HG03108 (cell line): ENCODE measurements around the gene STAU1.
"Not testable (repeated sequence)": the region's sequence is repeated elsewhere in the genome, so short reads cannot be mapped to it uniquely, and the experiment has no call there.

ENCODE experiments used
- ATAC-seq: cut with Tn5 transposase; IDR thresholded peaks from one replicate; pipeline ENCODE4 v1.9.1; 2021; ENCODE audit warnings: moderate library complexity; ENCODE audit not compliant: unreplicated experiment

The STAU1 gene, protein sequence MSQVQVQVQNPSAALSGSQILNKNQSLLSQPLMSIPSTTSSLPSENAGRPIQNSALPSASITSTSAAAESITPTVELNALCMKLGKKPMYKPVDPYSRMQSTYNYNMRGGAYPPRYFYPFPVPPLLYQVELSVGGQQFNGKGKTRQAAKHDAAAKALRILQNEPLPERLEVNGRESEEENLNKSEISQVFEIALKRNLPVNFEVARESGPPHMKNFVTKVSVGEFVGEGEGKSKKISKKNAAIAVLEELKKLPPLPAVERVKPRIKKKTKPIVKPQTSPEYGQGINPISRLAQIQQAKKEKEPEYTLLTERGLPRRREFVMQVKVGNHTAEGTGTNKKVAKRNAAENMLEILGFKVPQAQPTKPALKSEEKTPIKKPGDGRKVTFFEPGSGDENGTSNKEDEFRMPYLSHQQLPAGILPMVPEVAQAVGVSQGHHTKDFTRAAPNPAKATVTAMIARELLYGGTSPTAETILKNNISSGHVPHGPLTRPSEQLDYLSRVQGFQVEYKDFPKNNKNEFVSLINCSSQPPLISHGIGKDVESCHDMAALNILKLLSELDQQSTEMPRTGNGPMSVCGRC

GRCh38 chr20:49187851-49188641 is at the start of gene STAU1:
TSS of gene STAU1 (minus strand) at chr20:49188334. CDS start at chr20:49166201, 22,133 bp downstream.
- ATAC-seq: peak; percentile 86

DNA sequence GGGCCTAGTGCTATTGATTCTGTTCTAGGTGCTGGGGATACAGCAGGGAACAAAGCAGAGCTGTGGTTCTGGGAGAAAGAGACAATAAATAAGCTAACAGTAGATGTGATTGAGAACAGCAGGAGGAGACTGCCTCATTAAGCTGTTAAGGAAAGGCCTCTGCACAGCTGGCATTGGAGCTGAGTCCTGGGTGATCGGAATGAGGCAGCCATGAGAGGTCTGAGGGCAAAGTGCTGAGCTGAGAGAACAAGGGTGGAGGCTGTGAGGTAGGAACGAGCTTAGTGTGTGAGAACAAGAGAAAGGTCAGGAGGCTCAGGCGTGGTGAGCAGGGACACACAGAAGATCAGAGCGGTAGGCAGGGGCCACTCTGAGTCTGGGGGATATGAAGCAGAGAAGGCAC is 49.4 kb upstream of the STAU1 start:
- ATAC-seq: no peak

- no peak for ATAC-seq
These were observed 48.2 kb upstream of the STAU1 start for GRCh38 chr20:49236301-49236700.

DNA sequence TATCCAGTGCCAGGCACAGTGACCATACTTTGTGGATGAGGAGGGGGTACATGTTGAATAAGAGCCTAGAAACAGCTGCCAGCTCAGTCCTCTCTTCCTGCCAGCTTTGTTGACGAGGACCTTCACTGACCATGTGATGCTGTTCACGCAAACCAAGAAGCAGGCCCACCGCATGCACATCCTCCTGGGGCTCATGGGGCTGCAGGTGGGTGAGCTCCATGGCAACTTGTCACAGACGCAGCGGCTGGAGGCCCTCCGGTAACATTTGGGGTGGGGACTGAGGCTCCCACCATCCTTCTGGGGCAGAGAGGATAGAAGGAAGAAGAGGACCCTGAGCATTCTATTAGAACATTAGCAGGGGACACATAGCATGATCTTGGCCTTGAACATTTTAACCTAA is 46.7 kb upstream of the STAU1 start:
- ATAC-seq: no peak

DNA sequence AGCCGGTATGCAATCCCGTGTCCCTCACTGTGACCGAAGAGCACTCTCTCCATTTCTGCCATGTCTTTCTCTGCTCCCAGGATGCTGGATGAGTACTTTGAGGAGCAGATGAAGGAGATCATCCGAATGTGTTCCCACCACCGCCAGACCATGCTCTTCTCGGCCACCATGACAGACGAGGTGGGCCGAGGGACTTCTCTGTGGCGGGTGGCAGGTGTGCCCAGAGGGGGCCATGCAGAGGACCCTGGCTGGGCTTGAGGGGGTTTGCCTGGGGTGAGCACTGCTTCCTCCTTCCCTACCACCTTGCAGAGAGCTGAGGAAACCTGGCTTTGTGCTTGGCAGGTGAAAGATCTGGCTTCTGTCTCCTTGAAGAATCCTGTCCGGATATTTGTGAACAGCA is 45.1 kb upstream of the STAU1 start:
- ATAC-seq: no peak

DNA sequence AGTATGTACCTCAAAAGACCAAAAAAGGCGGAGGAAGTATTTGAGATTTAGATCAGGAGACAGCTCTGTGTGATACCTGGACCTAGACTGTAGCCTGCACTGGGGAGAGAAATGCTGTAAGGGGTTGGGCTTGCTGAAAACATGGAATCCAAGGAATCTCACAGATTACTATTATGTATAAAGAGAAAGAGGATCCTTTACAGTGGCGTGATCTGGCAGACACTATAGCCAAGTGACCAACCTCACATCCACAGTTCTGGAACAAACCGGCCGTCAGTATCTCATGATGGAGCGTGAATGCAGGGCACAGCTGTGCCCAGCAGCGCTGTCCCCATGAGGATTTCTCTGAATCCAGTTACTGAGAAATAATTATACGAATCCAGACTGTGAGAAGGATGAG is 43.3 kb upstream of the STAU1 start:
- ATAC-seq: no peak

- no peak for ATAC-seq
These were observed 42.5 kb upstream of the STAU1 start for GRCh38 chr20:49230561-49231133.

- ATAC-seq: no peak
These were observed 41.9 kb upstream of the STAU1 start for GRCh38 chr20:49230021-49230420.

GRCh38 chr20:49229381-49229780 is 41.2 kb upstream of the STAU1 start:
- no peak for ATAC-seq

DNA sequence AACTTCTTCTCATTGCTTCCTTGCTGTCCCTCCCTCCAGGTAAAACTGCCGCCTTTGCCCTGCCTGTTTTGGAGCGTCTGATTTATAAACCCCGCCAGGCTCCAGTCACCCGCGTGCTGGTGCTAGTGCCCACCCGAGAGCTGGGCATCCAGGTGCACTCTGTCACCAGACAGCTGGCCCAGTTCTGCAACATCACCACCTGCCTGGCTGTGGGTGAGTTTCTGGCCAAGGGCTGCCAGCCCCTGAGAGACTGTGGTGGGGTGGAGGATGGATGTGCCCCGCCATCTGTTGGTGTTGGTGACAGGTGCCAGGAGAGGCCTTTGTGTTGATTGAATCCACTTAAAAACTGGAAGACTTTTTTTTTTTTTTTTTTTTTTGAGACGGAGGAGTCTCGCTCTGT is 40.5 kb upstream of the STAU1 start:
- no peak for ATAC-seq

DNA sequence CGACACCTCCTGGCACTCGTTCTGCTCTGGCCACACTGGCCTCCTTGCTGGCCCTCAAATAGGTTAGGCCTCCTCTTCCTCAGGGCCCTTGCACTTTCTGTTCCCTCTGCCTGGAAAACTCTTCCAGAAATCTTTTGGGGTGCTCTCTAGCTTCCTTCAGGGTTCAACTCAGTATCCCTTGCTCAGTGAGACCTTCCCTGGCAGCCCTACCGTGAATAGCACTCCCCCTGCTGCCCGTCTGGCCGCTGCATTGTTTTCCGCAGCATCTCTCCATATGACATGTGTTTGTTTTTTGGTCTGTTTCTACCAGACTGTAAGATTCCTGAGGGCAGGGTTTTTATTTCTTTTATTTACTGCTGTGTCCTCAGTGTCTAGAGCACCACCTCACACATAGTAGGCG is 37.8 kb upstream of the STAU1 start:
- no peak for ATAC-seq

GRCh38 chr20:49219924-49220831 is 32.0 kb upstream of the STAU1 start:
- ATAC-seq: no peak

DNA sequence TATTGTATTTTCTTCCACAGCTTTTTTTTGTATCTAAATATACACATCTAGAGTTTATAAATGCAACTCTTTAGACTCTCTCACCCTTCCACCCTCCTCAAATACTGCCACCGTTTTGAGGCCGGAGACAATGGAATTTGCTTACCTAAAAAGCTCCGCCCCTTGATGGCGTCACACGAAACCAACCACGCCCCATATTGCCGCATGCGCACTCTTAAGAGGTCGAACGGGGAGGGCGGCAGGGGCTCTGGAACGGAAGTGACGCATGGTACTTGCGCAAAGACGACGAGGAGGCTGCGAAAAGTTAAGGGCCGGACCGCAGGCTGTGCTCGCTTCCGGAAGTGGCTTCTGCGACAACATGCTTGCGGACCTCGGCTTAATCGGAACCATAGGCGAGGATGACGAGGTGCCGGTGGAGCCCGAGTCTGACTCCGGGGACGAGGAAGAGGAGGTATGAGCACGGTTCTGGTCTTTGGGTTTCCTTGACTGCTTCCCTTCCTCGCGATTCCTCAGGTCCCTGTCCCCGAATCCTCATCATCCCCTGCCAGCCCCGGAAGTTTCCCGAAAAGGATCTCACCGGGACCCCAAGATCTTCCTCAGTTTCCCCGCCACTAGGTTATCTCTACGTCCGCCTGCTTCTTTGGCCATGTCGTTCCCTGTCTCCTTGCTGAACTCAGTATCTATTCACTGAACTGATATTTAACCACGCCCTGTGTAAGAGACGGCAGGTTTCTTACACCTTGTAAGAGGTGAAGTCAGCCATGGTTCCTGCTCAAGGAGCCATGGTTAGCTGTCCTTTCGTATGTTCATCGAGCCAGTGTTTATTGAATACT is 31.2 kb upstream of the STAU1 start, which contains the start of gene DDX27:
Gene DDX27 (plus strand): TSS at position 326 of the 833 bp plus-strand sequence. CDS start 33 bp downstream, at position 359.
- ATAC-seq: peak; percentile 86

DNA sequence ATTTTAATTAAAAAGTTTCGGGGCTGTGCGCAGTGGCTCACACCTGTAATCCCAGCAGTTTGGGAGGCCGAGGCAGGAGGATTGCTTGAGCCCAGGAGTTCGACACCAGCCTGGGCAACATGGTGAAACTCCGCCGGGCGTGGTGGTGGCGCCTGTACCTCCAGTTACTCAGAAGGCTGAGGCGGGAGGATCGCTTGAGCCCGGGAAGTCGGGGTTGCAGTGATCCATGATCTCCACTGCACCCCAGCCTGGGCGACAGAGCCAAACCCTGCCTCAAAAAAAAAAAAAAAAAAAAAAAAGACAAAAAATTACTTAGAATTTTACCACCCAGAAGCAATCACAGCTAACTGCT is 30.6 kb upstream of the STAU1 start:
- ATAC-seq: not testable (repeated sequence)

DNA sequence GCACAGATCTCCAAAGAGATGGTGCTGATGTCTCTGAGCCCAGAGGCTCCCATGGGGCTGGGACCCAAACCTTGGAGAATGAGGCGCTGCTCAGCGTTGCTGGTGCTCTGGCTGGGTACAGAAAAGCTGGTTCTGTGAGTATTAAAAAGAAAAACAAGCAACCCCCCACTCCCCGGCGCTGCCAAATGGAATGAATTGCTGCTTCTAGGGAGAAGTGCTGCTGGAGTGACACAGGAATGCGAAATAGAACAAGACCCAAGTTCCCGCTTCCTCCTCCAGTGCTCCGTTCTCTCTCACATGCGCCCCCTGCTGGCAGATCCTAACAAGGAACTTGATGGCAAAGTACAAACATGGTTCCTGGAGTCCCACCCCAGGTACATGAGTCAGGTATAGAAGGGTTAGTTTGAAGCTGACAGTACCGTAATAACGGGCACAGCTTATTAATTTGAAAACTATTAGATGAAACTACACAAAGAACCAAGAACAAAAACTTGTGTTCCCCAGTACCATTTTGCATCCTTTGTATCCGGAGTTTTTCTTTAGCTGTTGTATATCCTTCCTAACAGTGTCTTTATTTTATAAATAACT is 29.0 kb upstream of the STAU1 start:
- no peak for ATAC-seq

DNA sequence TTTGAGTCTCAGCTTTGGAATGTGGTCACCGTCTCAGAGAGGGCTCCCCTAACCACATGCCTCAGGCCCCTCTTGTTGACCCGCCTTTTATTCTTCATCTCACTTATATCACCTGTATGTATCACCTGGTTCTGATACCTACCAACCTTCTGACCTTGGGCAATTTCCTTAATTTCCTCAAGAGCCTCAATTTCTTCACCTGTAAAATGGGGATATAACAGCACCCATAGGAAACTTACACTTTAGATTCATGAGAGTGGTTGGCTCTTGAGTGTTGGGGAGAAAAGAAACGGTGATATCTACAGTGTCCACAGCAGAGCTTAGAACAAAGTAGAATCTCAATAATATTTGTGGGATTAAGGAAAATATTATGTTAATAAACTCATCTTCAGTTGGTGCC is 27.1 kb upstream of the STAU1 start:
- no peak for ATAC-seq

DNA sequence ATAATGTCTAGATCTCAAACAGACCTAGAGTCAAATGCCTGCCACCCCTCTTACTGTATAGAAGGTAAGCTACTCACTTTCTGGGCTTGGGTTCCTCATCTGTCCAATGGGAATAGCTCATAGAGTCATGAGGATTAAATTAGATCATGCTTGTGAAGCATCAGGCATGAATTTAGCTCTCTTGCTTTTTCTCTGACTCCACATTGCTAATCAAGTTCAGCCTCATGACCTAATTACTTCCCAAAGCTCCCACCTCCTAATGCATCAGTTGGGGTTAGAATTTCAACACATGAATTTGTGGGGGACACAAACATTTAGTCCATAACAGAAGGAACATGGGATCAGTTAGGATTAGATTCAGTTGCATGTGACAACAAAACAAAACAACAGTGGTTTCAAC is 26.4 kb upstream of the STAU1 start:
- no peak for ATAC-seq

DNA sequence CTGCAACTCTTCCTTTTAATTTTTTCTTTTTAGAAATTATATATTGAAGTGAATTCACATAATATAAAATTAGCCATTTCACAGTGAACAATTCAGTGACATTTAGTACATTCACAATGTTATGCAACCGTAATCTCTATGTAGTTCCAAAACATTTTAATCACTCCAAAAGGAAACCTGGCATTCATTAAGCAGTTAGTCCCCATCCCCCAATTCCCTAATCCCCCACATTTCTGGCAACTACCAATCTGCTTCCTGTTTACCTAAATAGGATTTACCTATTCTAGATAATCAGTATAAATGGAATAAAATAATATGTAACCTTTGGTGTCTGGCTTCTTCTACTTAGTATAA is 22.6 kb upstream of the STAU1 start:
- no peak for ATAC-seq

GRCh38 chr20:49210101-49210756 is 22.1 kb upstream of the STAU1 start:
- no peak for ATAC-seq
